GM12874 (cell line): ENCODE measurements around the gene MYBPH.

Experiments
- TF ChIP-seq, protein P1 (sequence below): IDR thresholded peaks from 2 replicates; pipeline ENCODE4 v1.5.1; 2011; ENCODE audit warnings: low read depth, mild to moderate bottlenecking, control low read depth, low read length, moderate library complexity; ENCODE audit not compliant: insufficient read depth

The MYBPH gene

GRCh38 chr1:203124546-203125317, 50.9 kb downstream of the MYBPH start:
- TF ChIP-seq, protein P1, sequence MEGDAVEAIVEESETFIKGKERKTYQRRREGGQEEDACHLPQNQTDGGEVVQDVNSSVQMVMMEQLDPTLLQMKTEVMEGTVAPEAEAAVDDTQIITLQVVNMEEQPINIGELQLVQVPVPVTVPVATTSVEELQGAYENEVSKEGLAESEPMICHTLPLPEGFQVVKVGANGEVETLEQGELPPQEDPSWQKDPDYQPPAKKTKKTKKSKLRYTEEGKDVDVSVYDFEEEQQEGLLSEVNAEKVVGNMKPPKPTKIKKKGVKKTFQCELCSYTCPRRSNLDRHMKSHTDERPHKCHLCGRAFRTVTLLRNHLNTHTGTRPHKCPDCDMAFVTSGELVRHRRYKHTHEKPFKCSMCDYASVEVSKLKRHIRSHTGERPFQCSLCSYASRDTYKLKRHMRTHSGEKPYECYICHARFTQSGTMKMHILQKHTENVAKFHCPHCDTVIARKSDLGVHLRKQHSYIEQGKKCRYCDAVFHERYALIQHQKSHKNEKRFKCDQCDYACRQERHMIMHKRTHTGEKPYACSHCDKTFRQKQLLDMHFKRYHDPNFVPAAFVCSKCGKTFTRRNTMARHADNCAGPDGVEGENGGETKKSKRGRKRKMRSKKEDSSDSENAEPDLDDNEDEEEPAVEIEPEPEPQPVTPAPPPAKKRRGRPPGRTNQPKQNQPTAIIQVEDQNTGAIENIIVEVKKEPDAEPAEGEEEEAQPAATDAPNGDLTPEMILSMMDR = no peak

GRCh38 chr1:203124011-203124410, 51.6 kb downstream of the MYBPH start:
- TF ChIP-seq, protein P1 = no peak

GRCh38 chr1:203122159-203122558, 53.5 kb downstream of the MYBPH start:
- TF ChIP-seq, protein P1 = no peak

DNA sequence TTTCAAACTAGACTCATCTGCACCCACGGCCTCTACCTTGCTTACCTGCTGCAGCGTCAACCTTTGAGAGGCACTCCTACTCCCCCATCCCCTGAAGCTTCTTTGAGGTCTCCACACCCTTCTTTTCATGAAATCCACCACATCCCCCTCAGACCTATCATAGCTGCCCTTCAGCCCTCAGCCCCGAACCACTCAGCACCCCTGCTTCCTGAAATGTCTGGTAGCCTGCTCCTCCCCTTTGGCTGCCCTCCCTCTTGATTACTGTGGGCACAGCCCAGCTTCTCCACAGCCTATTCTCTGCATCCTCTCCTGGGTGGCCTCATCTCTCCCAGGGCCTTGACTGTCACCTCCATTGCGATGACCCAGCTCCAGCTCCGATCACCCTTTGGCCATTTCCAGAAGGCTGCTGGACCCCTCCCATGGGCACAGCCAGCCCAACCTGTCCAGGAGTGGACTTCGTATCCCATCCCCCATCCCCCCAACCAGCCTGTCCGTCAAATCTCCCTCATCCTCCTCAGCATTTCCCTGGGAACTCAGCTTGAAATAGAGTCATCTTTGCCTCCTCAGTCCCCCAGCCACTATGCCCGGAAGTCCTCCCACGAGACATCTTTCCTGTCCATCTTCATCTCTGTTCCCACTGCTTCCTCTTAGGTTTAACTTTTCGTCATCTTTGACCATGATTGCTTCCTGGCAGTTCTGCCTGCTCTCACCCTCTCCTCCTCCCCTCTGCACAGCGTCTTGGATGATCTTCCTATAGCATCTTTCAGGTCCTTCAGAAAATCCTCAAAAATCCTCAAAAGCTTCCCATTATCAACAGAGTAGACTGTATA, 54.2 kb downstream of the MYBPH start:
- TF ChIP-seq, protein P1 = no peak

DNA sequence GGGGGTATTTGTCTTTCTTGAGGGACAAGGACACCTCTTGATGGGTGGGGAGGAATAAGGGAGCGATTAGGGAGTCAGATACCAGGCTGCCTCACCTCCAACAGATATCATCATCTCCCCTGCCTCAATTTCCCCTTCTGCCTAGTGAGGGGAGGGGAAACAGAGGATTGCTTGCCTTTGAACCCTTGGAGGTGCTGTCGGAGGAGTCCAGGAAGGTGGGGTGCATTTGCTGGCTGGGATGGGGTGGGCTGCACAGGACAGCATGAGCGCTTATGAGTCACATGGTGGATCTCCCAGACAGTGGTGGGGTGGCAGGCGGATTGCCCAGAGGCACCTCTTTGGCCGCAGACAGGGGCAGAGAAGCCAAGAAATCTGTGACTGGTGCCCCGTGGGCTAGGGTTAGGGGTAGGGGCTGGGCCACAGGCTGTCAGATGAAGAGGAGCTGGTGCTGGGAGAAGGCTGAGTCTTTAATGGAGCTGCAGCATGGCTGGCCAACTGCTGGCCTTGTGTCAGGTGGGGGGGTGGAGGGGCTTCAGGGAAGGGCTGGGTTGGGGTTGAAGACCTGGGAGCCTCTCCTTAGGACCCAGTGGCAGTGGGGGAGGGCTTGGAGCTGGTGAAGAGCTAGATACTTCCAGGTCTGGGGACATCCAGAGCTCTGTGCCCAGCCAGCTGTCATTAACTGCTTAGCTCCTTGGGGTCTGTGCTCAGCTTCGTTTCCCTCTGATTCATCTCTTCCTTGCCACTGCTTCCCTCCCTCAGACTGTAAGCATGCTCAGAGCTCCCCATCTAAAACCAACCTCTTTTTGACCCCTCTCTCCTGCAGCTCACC, 55.1 kb downstream of the MYBPH start:
- TF ChIP-seq, protein P1 = no peak
